NCI-H526 (cell line): Measurements from ENCODE around the gene TCF20.

Source experiments
- DNase-seq, 2 experiments: peaks; one replicate each; lab custom pipeline; 2025; lab: John Stamatoyannopoulos, UW

The TCF20 gene

GRCh38 chr22:42282252-42282942, 11.9 kb upstream of the TCF20 start:
- DNase-seq: peak in 1 of 2 experiments; percentile 54

GRCh38 chr22:42281706-42282251, 11.3 kb upstream of the TCF20 start:
- DNase-seq: no peak

GRCh38 chr22:42281284-42281683, 10.8 kb upstream of the TCF20 start:
- no peak for DNase-seq

DNA sequence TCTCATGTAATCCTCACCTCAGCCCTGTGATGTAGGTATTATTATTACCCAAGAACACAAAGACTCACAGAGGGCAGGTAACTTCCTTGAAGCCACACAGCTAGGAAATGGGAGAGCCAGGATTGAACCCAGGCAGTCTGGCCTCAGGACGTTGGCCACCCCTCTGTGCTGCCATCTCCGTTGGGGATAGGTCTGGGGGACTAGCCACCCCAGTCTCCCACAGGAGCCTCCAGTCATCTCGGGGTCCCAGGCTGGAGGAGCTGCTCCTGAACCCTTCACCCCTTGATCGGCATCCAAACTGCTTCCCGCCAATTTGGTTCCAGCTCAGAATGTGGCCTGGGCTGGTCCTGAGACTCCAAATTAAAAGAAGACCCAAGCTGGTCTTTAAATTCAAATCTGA, 10.4 kb upstream of the TCF20 start:
- DNase-seq: no peak

- no peak for DNase-seq
Observed at GRCh38 chr22:42280140-42280539, 9.7 kb upstream of the TCF20 start.

- no peak for DNase-seq
Observed at GRCh38 chr22:42279425-42280020, 9.1 kb upstream of the TCF20 start.

GRCh38 chr22:42277988-42278776, 7.7 kb upstream of the TCF20 start:
- DNase-seq: peak in 1 of 2 experiments; percentile 46

DNA sequence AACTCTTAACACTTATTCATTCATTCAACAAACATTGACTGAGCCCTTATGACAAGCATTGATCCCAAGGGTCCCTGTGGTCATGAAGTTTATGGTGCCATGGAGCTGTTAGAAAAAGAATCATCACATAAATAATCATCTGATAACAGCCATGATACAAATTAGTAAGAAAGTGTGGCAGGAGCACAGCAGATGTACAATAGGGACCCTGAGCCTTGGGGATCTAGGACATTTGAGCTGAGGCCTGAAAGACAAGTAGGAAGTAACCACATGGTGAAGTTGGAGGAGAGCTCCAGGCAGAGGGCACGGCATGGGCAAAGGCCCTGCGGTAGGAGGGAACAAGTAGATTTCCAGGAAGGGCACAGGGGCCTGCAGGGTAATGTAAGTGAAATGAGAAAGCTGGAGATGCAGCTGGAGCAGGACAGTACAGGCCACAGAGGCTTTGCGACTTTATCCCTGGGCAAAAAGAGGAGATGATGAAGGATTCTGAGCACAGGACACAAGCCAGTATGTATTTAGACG, 6.8 kb upstream of the TCF20 start:
- no peak for DNase-seq

- no peak for DNase-seq
Observed at GRCh38 chr22:42275970-42276369, 5.5 kb upstream of the TCF20 start.

- no peak for DNase-seq
Observed at GRCh38 chr22:42275176-42275575, 4.7 kb upstream of the TCF20 start.

DNA sequence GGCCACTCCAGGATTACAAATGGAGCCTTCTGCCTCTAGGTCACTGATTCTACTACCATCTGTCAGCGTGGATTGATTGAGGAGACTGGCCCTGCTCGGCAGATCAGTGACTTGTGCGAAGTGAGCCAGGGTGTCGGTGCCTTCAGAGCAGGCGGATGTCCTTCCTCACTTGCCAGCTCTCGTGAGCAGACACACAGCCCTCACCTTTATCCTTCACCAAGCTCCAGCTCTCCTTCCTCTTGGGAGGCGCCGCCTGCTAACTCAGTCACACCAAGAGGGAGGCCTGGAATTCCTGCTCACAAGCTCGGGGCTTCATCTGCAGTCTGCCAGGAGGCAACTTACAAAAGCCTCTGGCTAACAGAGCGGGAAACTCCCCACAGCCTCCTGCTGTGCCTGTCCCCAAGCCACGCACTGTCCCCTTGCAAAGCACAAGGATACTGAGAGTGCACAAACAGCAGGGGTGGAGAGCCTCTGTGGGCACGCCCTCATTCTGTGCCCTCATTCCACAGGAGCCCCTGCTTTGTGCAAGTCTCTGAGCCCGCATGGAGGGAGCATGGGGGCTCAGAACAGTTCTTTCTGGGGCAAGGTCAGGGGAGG, 3.5 kb upstream of the TCF20 start:
- no peak for DNase-seq

- no peak for DNase-seq
Observed at GRCh38 chr22:42272431-42272999, 2.1 kb upstream of the TCF20 start.

- DNase-seq: no peak
Observed at GRCh38 chr22:42271906-42272305, 1.5 kb upstream of the TCF20 start.

- DNase-seq: no peak
Observed at GRCh38 chr22:42271191-42271813, 849 bp upstream of the TCF20 start.

DNA sequence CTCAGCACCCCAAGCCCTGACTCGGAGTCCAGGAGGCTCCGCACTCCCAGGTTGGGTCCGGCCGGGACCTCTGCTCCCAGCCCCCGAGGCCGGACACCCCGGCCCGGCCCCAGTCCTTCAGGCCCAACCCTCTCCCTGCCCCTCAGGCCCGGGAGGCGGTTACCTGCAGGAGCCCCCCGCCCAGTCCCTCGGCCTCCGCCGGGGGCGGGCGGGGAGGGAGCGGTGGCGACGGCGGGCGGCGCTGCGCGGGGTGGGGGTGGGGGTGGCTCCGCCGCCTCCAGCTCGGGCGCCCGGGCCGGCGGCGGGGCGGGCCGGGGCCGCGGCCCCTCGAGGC, 310 bp downstream of the TCF20 start:
- peak in 1 of 2 experiments; percentile 61 for DNase-seq

DNA sequence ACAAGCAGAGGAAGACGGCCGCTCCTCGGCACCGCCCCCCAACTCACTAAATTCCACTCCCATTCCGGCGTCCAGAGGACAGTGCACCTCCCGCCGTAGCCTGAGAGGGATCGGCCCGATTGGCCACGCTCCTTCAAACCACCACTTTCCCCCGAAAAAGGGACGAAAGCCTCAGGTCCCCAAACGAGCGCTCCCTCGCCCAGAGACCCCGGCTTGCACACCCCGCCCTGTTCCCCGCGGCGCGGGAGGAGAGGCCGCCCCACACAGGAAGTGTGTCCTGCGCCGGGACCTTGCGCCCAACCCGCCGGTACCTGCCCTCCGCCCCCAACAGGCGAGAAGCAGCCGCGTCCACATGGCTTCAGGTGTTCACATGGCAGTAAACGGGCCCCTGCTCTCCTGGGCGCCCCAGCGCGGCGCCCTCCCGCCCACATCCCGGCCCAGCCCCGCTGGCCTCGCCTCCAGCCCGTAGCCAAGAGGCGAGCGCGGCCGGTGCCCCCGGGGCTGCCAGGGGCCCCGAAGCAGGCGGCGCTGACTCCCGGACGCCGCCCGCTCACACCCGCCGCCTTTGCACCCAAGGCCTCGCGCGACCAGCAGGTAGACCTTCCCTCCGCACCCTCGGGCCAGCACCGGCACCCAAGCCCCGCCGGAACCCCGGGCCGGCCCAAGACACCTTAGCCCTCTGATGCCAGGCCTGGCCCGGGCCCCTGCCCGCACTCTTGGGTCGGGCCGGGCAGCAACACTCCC, 849 bp downstream of the TCF20 start:
- peak; percentile 26 to 72 for DNase-seq

DNA sequence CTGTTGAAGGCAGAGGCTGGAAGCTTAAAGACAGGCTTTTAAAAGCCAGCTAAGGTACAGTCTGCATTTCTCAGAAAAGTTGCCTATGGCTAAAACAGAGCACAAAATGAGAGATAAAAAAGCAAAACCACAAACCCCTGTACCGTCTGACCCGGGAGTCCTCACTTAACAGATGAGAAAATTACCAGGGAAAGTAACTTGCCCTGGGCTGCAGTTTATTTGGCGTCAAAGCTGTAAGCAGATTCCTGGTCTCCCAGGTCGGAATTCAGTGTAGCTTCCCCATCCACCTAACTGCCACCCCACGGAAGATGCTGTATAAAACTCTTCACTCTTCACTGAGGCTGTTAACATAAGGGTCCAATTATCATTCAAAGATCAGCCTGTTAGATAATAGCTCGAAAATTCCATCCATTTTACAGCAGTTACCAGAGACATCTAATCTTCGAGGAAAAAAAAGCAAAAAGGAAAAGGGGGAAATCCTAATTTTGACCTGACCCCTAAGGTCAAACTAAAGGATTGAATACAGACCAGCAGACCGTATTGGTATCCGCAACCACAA, 1.5 kb downstream of the TCF20 start:
- no peak for DNase-seq

GRCh38 chr22:42265321-42265720, 5.1 kb downstream of the TCF20 start:
- DNase-seq: no peak

DNA sequence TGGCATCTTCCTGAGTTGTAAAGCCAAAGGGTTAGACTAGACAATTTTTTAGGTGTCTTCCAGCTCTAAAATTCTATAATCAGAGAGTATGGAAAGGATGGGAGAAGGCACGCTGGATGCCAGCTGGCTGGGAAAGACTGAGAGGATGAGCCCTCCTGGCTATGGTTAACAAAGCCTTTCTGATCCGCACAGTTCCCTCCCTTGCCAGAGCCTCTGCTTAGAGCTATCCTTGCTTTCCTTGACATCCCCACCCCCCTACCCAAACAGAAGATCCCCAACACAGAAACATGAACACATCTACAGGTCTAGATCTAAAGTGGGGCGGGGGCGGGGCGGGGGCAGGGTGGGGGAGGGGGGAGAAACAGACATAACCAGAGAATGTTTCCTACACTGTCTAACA, 6.5 kb downstream of the TCF20 start:
- DNase-seq: no peak

- DNase-seq: no peak
Observed at GRCh38 chr22:42262964-42263363, 7.5 kb downstream of the TCF20 start.
